Adrenal gland (tissue), 5 donors: ENCODE data around the gene ACSS2.

Experiments
- CTCF ChIP-seq, 6 experiments: fragments of 450-650 bp in 4 of 6; fragments of 200-600 bp in 2 of 6; sonication (generic) in 1 of 6; IDR thresholded peaks; 1 replicate in 5 of 6; 2 replicates in 1 of 6; pipeline versions ENCODE4 v1.5.1 to v1.8.0; 2016 to 2021; ENCODE audit warnings: antibody characterized with exemption in 6 of 6, mild to moderate bottlenecking in 2 of 6, moderate library complexity in 1 of 6
- POLR2A ChIP-seq, 2 donors: fragments of 450-650 bp; IDR thresholded peaks; one replicate each; pipeline ENCODE4 v1.6.1; 2017; ENCODE audit warnings: antibody characterized with exemption in 2 of 2, mild to moderate bottlenecking in 2 of 2, moderate library complexity in 1 of 2
- donor health status: DM: no; HTN: no; CAD: no.

- TF ChIP-seq CTCF (IDR thresholded peaks at IDR 0.05) (no peak), POLR2A (IDR thresholded peaks at IDR 0.05) (no peak)
These were observed 47.2 kb upstream of the ACSS2 start for GRCh38 chr20:34829191-34829590.
